HepG2 (cell line): ENCODE measurements around the gene ADGRG6. TPM values are rescaled to one million over a fixed set of nuclear protein-coding genes. Genes with fewer than 3 reads are reported as not detected.

Experiments used
- CENPX ChIP-seq: sonication (generic); formaldehyde crosslinking; IDR thresholded peaks from 2 replicates; pipeline ENCODE4 v1.9.0; 2021; ENCODE audit warnings: mild to moderate bottlenecking, missing genetic modification reagents, moderate library complexity
- ERF ChIP-seq: IDR thresholded peaks from 2 replicates; pipeline ENCODE4 v1.6.1; 2018; ENCODE audit warnings: missing biosample characterization, missing genetic modification reagents
- ETV6 ChIP-seq: sonication (generic); formaldehyde crosslinking; conservative IDR thresholded peaks from 2 replicates; pipeline ENCODE4 v1.4.0; 2020; ENCODE audit warnings: missing genetic modification reagents
- MTF1 ChIP-seq: sonication (generic); formaldehyde crosslinking; IDR thresholded peaks from 2 replicates; pipeline ENCODE4 v1.5.0; 2020; ENCODE audit warnings: missing genetic modification reagents
- MYC ChIP-seq: sonication (generic); formaldehyde crosslinking; IDR thresholded peaks from 2 replicates; pipeline ENCODE4 v1.9.0; 2021; ENCODE audit warnings: missing genetic modification reagents, borderline replicate concordance
- MYNN ChIP-seq: sonication (generic); formaldehyde crosslinking; IDR thresholded peaks from 2 replicates; pipeline ENCODE4 v1.4.0; 2020; ENCODE audit warnings: mild to moderate bottlenecking, low read depth, missing genetic modification reagents
- RBM39 ChIP-seq: fragments of 200-400 bp; formaldehyde crosslinking; IDR thresholded peaks from one replicate; pipeline ENCODE4 v1.6.1; 2018; ENCODE audit warnings: antibody characterized with exemption, mild to moderate bottlenecking, low read depth, low read length; ENCODE audit not compliant: poor library complexity, severe bottlenecking
- SMAD9 ChIP-seq: sonication (generic); formaldehyde crosslinking; IDR thresholded peaks from 2 replicates; pipeline ENCODE4 v1.5.1; 2020; ENCODE audit warnings: mild to moderate bottlenecking, missing genetic modification reagents
- SOX6 ChIP-seq, 2 experiments: fragments of 450-650 bp in 1 of 2; sonication (generic) in 1 of 2; formaldehyde crosslinking in 1 of 2; IDR thresholded peaks; 2 replicates each; pipeline versions ENCODE4 v1.4.0 to v1.6.1; 2017 to 2020; ENCODE audit warnings: antibody characterized with exemption in 1 of 2, mild to moderate bottlenecking in 1 of 2, missing genetic modification reagents in 1 of 2
- SP2 ChIP-seq: sonication (generic); formaldehyde crosslinking; IDR thresholded peaks from 2 replicates; pipeline ENCODE4 v1.5.1; 2020; ENCODE audit warnings: mild to moderate bottlenecking, missing genetic modification reagents
- TCF12 ChIP-seq, 2 experiments: fragments of 450-650 bp in 1 of 2; sonication (generic) in 1 of 2; formaldehyde crosslinking in 1 of 2; IDR thresholded peaks; 2 replicates each; pipeline versions ENCODE4 v1.6.1 to v1.8.0; 2017 to 2022; ENCODE audit warnings: antibody characterized with exemption in 1 of 2, mild to moderate bottlenecking in 1 of 2, missing genetic modification reagents in 1 of 2, moderate library complexity in 1 of 2
- TGIF2 ChIP-seq: IDR thresholded peaks from 2 replicates; pipeline ENCODE4 v1.6.1; 2016; ENCODE audit warnings: control low read depth, missing compliant biosample characterization
- XBP1 ChIP-seq: sonication (generic); formaldehyde crosslinking; IDR thresholded peaks from 2 replicates; pipeline ENCODE4 v1.5.0; 2020; ENCODE audit warnings: missing genetic modification reagents
- ZNF33A ChIP-seq: sonication (generic); formaldehyde crosslinking; IDR thresholded peaks from 2 replicates; pipeline ENCODE4 v1.5.1; 2020; ENCODE audit warnings: missing genetic modification reagents, mild to moderate bottlenecking, moderate library complexity, borderline replicate concordance
- ZNF567 ChIP-seq: sonication (generic); formaldehyde crosslinking; IDR thresholded peaks from 2 replicates; pipeline ENCODE4 v1.8.1; 2023; ENCODE audit warnings: mild to moderate bottlenecking, missing genetic modification reagents, borderline replicate concordance
- polyA plus RNA-seq, 8 experiments: library from polyadenylated mRNA; depleted of rRNA in 3 of 8; stranded (reverse) in 7 of 8; unstranded in 1 of 8; fragments of >200 nt; fragmentation: Illumina TruSeq in 4 of 8; extraction: Trizol in 4 of 8; gene quantifications; 2 replicates each; pipeline versions ENCODE4 v1.2.1 to v1.2.3, GENCODE V29; 2011 to 2016; ENCODE audit warnings: low read depth in 4 of 8, missing spikeins in 1 of 8, mixed read lengths in 1 of 8; ENCODE audit not compliant: insufficient read depth in 1 of 8
- total RNA-seq, 5 experiments: library from RNA; depleted of rRNA; stranded (reverse); fragments of >200 nt; fragmentation: Illumina TruSeq; extraction: Trizol; gene quantifications; 2 replicates each; pipeline ENCODE4 v1.2.3, GENCODE V29; 2016; ENCODE audit warnings: low read depth in 1 of 5
- TF ChIP-seq, protein P1 (sequence below): sonication (generic); IDR thresholded peaks from 2 replicates; pipeline ENCODE4 v1.6.1; 2016; ENCODE audit warnings: low read depth, borderline replicate concordance
- TF ChIP-seq, protein P2 (sequence below): sonication (generic); formaldehyde crosslinking; IDR thresholded peaks from 2 replicates; pipeline ENCODE4 v1.5.0; 2020; ENCODE audit warnings: mild to moderate bottlenecking, missing genetic modification reagents
- TF ChIP-seq, protein P3 (sequence below): sonication (generic); formaldehyde crosslinking; IDR thresholded peaks from 2 replicates; pipeline ENCODE4 v1.8.0; 2022; ENCODE audit warnings: mild to moderate bottlenecking, missing genetic modification reagents; ENCODE audit not compliant: insufficient replicate concordance

Gene ADGRG6
- total and polyA plus RNA-seq, 2 of the 13 experiments (the other 11 are each of a cell fraction or from before 2014, with no cell fraction given): 129 to 249 TPM

DNA sequence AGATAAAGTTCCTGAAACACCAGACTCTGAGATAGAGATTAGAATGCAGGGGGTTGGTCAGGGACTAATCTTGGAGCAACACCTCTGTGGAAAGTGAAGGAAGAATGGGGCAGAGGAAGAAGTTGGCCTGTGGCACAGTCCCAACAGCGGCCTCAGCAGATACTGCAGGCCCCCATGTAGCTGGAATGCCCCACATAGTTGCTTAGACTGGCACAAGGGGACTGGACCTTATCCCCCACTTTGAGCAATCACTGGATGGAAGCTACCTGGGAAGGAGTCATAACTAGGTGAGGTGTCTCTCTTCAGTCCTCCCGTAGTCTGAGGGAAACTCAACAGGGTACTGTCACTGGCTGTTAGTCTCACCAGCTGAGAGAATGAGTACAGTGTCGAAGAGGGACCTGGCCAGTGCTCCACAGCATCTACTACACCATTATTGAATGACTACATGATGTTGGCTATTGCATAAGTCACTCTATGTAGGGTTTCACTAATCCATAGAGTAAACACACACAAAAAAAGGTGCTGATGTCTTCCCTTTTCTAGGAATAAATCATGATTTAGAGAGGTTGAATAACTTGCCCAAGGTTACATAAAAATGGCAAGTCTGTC lies 47.5 kb downstream of the ADGRG6 start (continued):
- TF ChIP-seq SP2 (CRISPR knock-in tag) (no peak), ERF (CRISPR knock-in tag) (no peak), CENPX (CRISPR knock-in tag) (no peak), MTF1 (no peak), MYNN (CRISPR knock-in tag) (no peak), XBP1 (CRISPR knock-in tag) (no peak), SMAD9 (no peak), ZNF567 (CRISPR knock-in tag) (no peak), RBM39 (no peak), ZNF33A (CRISPR knock-in tag) (no peak), TCF12 (IDR thresholded peaks at IDR 0.05) (no peak), TCF12 (CRISPR knock-in tag; IDR thresholded peaks at IDR 0.05) (no peak), TGIF2 (CRISPR knock-in tag) (peak; percentile 82; the same call in 1 of the 2 replicates), MYC (CRISPR knock-in tag) (no peak), ETV6 (CRISPR knock-in tag) (no peak), SOX6 (IDR thresholded peaks at IDR 0.05) (no peak), SOX6 (CRISPR knock-in tag; IDR thresholded peaks at IDR 0.05) (peak; percentile 81)
- TF ChIP-seq, protein P1, sequence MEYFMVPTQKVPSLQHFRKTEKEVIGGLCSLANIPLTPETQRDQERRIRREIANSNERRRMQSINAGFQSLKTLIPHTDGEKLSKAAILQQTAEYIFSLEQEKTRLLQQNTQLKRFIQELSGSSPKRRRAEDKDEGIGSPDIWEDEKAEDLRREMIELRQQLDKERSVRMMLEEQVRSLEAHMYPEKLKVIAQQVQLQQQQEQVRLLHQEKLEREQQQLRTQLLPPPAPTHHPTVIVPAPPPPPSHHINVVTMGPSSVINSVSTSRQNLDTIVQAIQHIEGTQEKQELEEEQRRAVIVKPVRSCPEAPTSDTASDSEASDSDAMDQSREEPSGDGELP: peak; percentile 41; the same call in 1 of the 2 replicates
- TF ChIP-seq, protein P2, sequence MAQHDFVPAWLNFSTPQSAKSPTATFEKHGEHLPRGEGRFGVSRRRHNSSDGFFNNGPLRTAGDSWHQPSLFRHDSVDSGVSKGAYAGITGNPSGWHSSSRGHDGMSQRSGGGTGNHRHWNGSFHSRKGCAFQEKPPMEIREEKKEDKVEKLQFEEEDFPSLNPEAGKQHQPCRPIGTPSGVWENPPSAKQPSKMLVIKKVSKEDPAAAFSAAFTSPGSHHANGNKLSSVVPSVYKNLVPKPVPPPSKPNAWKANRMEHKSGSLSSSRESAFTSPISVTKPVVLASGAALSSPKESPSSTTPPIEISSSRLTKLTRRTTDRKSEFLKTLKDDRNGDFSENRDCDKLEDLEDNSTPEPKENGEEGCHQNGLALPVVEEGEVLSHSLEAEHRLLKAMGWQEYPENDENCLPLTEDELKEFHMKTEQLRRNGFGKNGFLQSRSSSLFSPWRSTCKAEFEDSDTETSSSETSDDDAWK (CRISPR knock-in tag): no peak
- TF ChIP-seq, protein P3, sequence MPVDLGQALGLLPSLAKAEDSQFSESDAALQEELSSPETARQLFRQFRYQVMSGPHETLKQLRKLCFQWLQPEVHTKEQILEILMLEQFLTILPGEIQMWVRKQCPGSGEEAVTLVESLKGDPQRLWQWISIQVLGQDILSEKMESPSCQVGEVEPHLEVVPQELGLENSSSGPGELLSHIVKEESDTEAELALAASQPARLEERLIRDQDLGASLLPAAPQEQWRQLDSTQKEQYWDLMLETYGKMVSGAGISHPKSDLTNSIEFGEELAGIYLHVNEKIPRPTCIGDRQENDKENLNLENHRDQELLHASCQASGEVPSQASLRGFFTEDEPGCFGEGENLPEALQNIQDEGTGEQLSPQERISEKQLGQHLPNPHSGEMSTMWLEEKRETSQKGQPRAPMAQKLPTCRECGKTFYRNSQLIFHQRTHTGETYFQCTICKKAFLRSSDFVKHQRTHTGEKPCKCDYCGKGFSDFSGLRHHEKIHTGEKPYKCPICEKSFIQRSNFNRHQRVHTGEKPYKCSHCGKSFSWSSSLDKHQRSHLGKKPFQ (CRISPR knock-in tag): no peak
